Lung (tissue), 12 donors: ENCODE data around the gene C5orf58. TPM values are rescaled to one million over a fixed set of nuclear protein-coding genes. Genes with fewer than 3 reads are reported as not detected.

ENCODE experiments used
- ATAC-seq: fragments of 200-7000 bp; cut with Tn5 transposase; one replicate; pipeline ENCODE4 v1.9.1; 2020; ENCODE audit warnings: moderate number of reproducible peaks; ENCODE audit not compliant: insufficient read depth, low FRiP score
- DNase-seq, 3 donors: peaks; one replicate each; pipeline ENCODE4 v3.0.0-alpha.2; 2013 to 2017
- H3K27ac ChIP-seq, 2 donors: one replicate each; pipeline ENCODE4 v1.5.1; 2013; ENCODE audit warnings: mild to moderate bottlenecking in 2 of 2, moderate library complexity in 2 of 2, control low read depth in 1 of 2, inconsistent platforms in 1 of 2, low read depth in 1 of 2, low read length in 1 of 2
- H3K27me3 ChIP-seq, 3 donors: one replicate each; pipeline ENCODE4 v1.5.1; 2013; ENCODE audit warnings: low read length in 2 of 3; ENCODE audit not compliant: control insufficient read depth in 3 of 3, insufficient read depth in 3 of 3
- H3K36me3 ChIP-seq, 4 donors: one replicate each; pipeline ENCODE4 v1.5.1; 2013; ENCODE audit warnings: low read length in 4 of 4, mild to moderate bottlenecking in 1 of 4, moderate library complexity in 1 of 4; ENCODE audit not compliant: control insufficient read depth in 4 of 4, insufficient read depth in 4 of 4
- H3K4me1 ChIP-seq, 5 donors: one replicate each; pipeline ENCODE4 v1.5.1; 2013; ENCODE audit warnings: low read length in 5 of 5, mild to moderate bottlenecking in 2 of 5, moderate library complexity in 1 of 5; ENCODE audit not compliant: control insufficient read depth in 5 of 5, insufficient read depth in 5 of 5
- H3K4me3 ChIP-seq: one replicate; pipeline ENCODE4 v1.5.1; 2013; ENCODE audit warnings: mild to moderate bottlenecking, control low read depth, moderate library complexity
- H3K9ac ChIP-seq, 2 donors: one replicate each; pipeline ENCODE4 v1.5.1; 2013; ENCODE audit warnings: low read length in 2 of 2, control low read depth in 1 of 2; ENCODE audit not compliant: insufficient read depth in 1 of 2
- H3K9me3 ChIP-seq, 4 donors: one replicate each; pipeline ENCODE4 v1.5.1; 2013; ENCODE audit warnings: low read length in 3 of 4, mild to moderate bottlenecking in 1 of 4, moderate library complexity in 1 of 4; ENCODE audit not compliant: control insufficient read depth in 4 of 4, insufficient read depth in 3 of 4
- WGBS, 2 donors: extraction: QIAGEN DNeasy Blood & Tissue Kit; methylation state at CpG; one replicate each; pipeline ENCODE4 v1.1.7; 2013; 5-methylcytosine and 5-hydroxymethylcytosine counted together
- polyA plus RNA-seq, 2 donors: library from polyadenylated mRNA; stranded (reverse); fragments of 200-250 nt; gene quantifications; one replicate each; pipeline ENCODE4 v1.2.1, GENCODE V29; 2013
- total RNA-seq, 2 donors: library from RNA; depleted of rRNA in 1 of 2; stranded (reverse); fragments of >200 nt in 1 of 2; gene quantifications; one replicate each; pipeline ENCODE4 v1.2.1, GENCODE V29; 2014 to 2021
- TF ChIP-seq, protein P1 (sequence below): IDR thresholded peaks from 2 replicates; pipeline ENCODE4 v1.5.1; 2012; ENCODE audit warnings: mild to moderate bottlenecking; ENCODE audit errors: control extremely low read depth, extremely low read depth
- donor health status: control.
- donor health status: control.
- donor health status: Bipolar disorder and iron deficiency.
- donor health status: healthy.
- donor health status: DM: yes; HTN: yes; CAD: no.

The C5orf58 gene
- total and polyA plus RNA-seq, 4 donors = 0.05 TPM; not detected in 3

DNA sequence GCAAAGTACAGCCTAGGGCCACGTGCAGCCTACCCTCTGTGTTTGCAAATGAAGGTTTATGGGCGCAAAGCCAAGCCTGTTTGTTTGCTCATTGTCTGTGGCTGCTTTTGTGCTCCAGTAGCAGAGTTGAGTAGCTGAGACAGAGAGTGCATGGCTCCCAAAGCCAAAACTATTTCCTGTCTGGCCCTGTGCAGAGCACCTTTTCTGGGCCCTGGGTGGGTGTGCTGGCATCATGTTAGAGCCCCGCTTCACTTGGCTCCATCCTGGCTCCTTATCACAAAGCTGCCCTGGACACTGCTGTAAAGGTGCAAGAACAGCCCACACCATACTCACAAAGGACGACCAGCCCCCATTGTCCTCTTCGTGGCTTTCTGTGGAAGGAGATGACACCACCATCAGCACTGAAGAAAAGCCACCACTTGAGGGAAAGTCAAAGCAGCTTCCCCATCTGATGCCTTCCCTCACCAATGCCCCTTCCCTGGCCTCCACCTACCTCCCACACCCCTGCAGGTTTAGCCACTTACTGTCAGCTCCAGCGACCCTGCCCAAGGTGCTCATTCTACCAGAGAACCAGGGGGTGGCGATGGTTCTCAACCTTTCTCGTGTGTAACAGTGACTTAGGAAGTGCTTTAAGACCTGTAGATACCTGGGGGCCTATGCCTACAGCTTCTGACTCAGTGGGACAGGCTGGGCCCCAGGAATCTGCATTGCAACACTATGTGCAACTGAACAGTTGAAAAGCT lies 41.4 kb downstream of the C5orf58 start:
- H3K4me3 ChIP-seq = no peak overlapping the region
- no peak overlapping the region for H3K9ac ChIP-seq
- TF ChIP-seq, protein P1, sequence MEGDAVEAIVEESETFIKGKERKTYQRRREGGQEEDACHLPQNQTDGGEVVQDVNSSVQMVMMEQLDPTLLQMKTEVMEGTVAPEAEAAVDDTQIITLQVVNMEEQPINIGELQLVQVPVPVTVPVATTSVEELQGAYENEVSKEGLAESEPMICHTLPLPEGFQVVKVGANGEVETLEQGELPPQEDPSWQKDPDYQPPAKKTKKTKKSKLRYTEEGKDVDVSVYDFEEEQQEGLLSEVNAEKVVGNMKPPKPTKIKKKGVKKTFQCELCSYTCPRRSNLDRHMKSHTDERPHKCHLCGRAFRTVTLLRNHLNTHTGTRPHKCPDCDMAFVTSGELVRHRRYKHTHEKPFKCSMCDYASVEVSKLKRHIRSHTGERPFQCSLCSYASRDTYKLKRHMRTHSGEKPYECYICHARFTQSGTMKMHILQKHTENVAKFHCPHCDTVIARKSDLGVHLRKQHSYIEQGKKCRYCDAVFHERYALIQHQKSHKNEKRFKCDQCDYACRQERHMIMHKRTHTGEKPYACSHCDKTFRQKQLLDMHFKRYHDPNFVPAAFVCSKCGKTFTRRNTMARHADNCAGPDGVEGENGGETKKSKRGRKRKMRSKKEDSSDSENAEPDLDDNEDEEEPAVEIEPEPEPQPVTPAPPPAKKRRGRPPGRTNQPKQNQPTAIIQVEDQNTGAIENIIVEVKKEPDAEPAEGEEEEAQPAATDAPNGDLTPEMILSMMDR = no peak
- peak in 2 of 3 donors; percentile 50 to 74 for DNase-seq
- H3K27me3 ChIP-seq = peaks cover 0 to 2% (median 2%) of the 10 kb centered on the region in 3 donors
- peaks cover 0 to 21% (median 6%) of the 10 kb centered on the region in 5 donors for H3K4me1 ChIP-seq
- ATAC-seq = no peak
- 63 to 65% methylated on average over 8 of the region's 8 CpGs for WGBS, 2 donors
- no peak overlapping the region for H3K27ac ChIP-seq
- no peaks in the 10 kb centered on the region for H3K9me3 ChIP-seq
- H3K36me3 ChIP-seq = peaks cover 0 to 17% (median 0%) of the 10 kb centered on the region in 4 donors

GRCh38 chr5:170275376-170275994 lies 42.7 kb downstream of the C5orf58 start:
- Histone ChIP-seq H3K9me3 (no peaks in the 10 kb centered on the region), H3K27me3 (peaks cover 0 to 2% (median 2%) of the 10 kb centered on the region in 3 donors), H3K4me1 (peaks cover 0 to 24% (median 8%) of the 10 kb centered on the region in 5 donors), H3K9ac (no peak overlapping the region), H3K36me3 (peaks cover 0 to 17% (median 0%) of the 10 kb centered on the region in 4 donors), H3K27ac (peak overlapping the region in 1 of 2 donors; percentile 28), H3K4me3 (no peak overlapping the region)
- TF ChIP-seq, protein P1 = no peak
- ATAC-seq = no peak
- 68 to 70% methylated on average over 8 of the region's 8 CpGs for WGBS, 2 donors
- DNase-seq = no peak

GRCh38 chr5:170276140-170276539 lies 43.4 kb downstream of the C5orf58 start:
- 70 to 86% methylated on average over 2 of the region's 2 CpGs for WGBS, 2 donors

More at GRCh38 chr5:170276140-170276539, 43.4 kb downstream of the C5orf58 start:
- Histone ChIP-seq H3K27me3 (peaks cover 0 to 2% (median 2%) of the 10 kb centered on the region in 3 donors), H3K4me3 (no peak overlapping the region), H3K9me3 (no peaks in the 10 kb centered on the region), H3K36me3 (peaks cover 0 to 14% (median 0%) of the 10 kb centered on the region in 4 donors), H3K9ac (no peak overlapping the region), H3K27ac (no peak overlapping the region), H3K4me1 (peaks cover 0 to 24% (median 9%) of the 10 kb centered on the region in 5 donors)
- ATAC-seq (no peak), DNase-seq (no peak)
- TF ChIP-seq, protein P1 = no peak
